DMS114 treated with DMSO at 0.1 percent for 48 hours (cell line): Measurements from ENCODE around the gene GLIPR1L2.
"Not testable (repeated sequence)": the region's sequence is repeated elsewhere in the genome, so short reads cannot be mapped to it uniquely, and the experiment has no call there.

Experiments
- DNase-seq: peaks from one replicate; lab custom pipeline; 2025; ENCODE audit not compliant: unreplicated experiment; lab: John Stamatoyannopoulos, UW

Gene GLIPR1L2

DNA sequence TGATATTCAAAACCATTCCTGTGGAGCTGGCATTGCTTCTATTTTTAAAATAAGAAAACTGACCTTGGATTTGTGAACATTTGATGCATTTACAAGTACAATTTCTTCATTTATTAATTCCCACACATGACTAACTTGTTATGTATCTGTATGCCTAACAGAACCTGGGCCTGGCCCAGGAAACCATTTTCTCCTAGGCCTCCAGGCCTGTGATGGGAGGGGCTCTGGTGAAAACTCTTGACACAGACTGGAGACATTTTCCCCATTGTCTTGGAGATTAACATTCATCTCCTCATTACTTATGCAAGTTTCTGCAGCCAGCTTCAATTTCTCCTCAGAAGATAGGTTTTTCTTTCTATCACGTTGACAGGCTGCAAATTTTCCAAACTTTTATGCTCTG lies 42.0 kb downstream of the GLIPR1L2 start:
- no peak for DNase-seq

DNA sequence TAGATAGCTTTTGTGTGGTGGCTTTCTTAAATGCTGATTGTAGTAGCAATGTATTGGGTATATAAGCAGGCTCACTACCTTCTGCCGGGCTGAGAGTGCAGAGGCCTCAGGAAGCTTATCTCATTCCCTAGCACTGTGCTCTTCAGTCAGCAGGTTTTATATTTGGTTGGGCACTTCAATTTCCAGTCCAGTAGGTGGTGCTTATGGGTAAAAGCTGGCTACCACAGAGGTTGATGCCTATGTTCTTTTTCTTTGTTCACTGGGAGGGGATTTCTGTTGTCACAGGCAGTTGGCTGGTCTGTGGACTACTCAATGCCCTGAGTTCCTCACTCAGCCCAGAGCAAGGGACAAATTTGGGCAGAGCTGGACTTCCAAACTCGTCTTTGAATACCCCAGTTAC lies 46.7 kb downstream of the GLIPR1L2 start:
- DNase-seq: no peak

DNA sequence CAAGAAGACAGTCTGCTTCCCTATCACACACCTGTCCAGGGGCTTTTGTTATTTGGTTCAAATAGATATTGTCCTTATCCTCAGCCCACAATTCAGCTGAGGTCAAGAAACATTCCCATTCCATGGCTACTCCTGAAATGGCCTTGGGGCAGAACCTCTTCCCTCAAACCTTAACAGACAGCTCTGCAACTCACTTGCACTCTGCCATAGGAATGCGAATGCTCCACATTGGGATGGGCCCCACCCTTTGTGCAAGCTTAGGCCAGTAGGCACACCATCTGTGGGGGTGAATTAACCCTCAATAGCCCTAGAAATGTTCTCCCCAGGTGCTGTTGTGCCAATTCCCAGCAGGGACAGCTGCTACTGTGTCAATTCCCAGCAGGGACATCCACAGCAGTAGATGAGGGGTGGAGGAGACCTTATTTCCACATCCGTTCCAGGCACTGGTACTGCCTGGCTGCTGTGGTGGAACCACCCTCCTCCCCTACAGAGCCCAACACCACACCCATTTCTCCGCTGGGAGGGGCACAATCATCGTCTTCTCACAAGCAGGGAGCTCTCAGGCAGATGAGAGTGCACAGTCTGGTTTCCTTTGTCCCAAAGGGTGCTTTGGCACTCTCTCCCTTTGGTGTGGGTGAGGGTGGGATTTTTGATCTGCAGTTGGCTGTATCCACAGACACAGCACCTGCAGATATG lies 47.3 kb downstream of the GLIPR1L2 start:
- DNase-seq: no peak

DNA sequence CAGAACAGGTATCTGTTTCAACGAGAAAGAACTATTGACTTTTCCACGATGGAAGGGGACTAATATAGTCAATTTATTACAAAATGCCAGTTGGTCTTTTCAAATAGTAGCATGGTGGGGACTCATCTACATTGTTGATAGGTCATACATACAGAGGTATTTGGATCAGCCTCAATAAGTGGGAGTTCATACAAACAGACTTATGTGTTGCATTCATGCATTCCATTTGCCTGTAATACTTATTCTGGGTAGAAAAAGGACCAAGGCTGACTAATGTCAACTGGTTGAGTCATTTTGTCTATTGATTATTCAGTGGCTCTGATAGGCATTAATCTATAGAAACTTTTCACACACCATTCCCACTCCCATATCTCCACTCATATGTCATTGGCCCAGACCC lies 48.2 kb downstream of the GLIPR1L2 start:
- no peak for DNase-seq

DNA sequence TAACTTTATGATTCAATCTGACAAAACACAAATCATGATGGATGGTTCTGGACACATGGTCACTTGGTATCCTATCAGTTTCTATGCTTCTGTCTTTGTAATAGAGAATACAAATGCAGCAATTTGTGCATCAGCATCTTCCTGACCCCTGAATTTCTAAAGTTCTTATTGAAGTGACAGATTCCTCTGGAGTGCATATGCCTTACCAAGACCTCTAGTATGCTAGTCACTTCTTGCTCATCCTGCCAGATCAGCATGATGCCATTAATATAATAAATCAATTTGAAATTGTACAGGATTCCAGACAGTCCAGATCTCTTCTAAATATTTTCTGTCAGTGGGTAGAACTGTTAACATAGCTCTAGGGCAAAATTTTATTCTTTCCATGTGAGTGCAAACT lies 49.0 kb downstream of the GLIPR1L2 start:
- DNase-seq: no peak

DNA sequence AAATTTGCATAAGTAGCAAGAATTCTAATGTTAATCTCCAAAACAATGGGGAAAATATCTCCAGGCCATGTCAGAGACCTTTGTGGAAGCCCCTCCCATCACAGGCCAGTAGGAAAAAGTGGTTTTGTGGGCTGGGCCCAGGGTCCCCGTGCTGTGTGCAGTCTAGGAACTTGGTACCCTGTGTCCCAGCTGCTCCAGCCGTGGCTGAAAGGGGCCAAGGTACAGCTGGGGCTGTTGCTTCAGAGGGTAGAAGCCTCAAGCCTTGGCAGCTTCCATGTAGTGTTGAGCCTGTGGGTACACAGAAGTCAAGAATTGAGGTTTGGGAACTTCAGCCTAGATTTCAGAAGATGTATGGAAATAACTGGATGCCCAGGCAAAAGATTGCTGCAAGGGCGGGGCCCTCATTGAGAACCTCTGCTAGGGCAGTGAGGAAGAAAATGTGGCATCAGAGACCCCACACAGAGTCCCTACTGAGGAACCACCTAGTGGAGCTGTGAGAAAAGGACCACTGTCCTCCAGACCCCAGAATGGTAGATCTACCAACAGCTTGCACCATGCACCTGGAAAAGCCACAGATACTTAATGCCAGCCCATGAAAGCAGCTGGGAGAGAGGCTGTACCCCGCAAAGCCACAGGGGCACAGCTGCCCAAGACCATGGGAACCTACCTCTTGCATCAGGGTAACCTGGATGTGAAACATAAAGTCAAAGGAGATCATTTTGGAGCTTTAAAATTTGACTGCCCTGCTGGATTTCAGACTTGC lies 51.0 kb downstream of the GLIPR1L2 start:
- not testable (repeated sequence) for DNase-seq

DNA sequence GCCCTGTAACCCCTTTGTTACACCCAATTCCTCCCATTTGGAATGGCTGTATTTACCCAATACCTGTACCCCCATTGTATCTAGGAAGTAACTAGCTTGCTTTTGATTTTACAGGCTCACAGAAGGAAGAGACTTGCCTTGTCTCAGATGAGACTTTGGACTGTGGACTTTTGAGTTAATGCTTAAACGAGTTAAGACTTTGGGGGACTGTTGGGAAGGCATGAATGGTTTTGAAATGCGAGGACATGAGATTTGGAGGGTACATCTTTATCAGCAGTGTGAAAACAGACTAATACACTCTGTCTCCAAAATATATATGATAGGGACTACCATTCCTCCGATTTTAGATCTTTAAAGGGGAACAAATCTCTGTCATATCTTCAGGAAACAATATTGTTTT lies 51.6 kb downstream of the GLIPR1L2 start:
- not testable (repeated sequence) for DNase-seq

DNA sequence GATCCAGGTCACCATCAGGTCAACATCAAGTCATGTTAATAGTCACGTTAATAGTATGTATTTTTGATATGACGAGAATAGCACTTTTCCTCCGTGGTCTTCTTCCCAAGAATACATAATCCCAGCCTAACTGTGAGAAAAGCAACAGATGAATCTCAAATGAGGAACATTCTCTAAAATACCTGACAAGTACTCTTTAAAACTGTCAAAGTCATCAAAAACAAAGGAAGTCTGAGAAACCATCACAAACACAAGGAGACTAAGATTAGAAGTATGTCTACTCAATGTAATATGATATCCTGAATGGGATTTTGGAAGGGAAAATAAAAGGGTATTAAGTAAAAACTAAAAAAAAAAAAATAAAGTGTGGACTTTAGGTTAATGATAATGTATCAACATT lies 52.8 kb downstream of the GLIPR1L2 start:
- no peak for DNase-seq

DNA sequence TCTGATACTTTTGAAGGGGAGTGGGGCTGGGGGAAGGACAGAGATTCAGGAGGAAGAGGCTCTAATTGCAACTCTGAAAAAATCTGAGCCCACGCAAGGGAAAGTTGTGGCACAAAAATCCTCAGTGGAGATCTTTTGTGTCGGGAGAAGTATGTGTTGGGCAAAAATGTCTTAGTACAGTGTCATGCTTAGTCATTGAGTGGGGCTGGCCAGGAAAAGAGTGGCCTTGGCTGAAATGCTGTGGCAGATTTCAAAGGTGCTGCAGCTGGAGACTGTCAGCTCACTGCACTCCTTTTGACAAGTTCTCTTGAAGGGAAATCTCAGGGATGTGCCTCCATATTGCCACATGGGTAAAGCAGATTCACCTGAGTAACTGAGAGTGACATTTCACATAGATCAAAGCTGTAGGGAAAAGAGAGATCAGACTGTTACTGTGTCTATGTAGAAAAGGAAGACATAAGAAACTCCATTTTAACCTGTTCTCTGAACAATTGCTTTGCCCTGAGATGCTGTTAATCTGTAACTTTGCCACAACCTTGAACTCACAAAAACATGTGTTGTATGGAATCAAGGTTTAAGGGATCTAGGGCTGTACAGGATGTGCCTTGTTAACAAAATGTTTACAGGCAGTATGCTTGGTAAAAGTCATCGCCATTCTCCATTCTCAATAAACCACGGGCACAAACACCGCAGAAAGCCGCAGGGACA lies 53.7 kb downstream of the GLIPR1L2 start:
- no peak for DNase-seq

DNA sequence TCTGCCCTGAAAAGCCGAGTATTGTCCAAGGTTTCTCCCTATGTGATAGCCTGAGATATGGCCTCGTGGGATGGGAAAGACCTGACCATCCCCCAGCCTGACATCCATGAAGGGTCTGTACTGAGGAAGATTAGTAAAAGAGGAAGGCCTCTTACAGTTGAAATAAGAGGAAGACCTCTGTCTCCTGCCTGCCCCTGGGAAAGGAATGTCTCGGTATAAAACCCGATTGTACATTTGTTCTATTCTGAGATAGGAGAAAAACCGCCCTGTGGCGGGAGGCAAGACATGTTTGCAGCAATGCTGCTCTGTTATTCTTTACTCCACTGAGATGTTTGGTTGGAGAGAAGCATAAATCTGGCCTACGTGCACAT lies 54.2 kb downstream of the GLIPR1L2 start:
- DNase-seq: not testable (repeated sequence)

DNA sequence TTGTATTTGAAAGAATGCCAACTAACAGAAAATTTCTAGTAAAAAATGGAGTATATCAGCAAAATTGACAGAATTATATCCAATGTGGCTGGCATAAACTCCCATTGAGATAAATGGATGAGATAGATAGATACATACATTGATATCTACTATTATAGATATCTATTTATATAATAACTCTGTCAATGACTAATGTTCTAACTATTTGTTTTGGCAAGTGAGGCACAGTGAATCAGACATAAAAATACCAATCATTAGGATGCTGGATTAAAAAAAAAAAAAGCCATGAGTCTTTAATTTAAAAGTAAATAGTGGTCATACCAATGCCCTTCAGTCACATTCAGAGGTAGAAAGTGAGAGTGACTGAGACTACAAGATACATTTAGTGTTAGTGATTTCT lies 56.0 kb downstream of the GLIPR1L2 start:
- no peak for DNase-seq

DNA sequence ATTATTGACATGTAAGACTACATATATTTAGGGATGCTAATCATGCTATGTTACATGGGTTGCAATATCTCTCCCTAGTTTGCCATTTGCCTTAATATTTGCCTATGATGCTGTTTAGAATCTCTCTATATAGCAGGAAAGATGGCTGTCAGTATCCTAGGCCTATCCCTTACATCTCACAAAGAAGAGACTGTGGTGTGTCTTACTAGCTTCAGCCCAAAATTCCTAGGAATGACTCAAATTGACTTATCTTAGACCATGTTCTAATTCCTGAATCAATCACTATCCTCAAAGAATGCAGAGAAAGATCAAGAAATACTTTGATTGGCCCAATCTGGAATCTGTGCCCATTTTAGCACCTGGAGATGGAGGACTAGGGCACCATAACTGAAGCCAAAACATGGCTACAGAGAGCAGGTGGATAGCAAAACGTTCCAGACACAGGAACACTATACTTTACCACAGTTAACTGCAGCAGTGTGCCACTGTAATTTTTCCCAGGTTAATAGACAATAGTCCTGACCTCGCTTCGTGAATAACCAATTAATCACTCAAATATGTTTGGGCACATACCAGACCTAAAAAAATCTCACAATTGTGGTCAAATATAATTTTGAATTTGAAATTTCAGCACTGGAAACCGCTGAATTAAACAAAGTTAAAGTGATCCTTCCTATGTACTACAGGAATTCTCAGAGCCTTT lies 57.0 kb downstream of the GLIPR1L2 start:
- DNase-seq: no peak

DNA sequence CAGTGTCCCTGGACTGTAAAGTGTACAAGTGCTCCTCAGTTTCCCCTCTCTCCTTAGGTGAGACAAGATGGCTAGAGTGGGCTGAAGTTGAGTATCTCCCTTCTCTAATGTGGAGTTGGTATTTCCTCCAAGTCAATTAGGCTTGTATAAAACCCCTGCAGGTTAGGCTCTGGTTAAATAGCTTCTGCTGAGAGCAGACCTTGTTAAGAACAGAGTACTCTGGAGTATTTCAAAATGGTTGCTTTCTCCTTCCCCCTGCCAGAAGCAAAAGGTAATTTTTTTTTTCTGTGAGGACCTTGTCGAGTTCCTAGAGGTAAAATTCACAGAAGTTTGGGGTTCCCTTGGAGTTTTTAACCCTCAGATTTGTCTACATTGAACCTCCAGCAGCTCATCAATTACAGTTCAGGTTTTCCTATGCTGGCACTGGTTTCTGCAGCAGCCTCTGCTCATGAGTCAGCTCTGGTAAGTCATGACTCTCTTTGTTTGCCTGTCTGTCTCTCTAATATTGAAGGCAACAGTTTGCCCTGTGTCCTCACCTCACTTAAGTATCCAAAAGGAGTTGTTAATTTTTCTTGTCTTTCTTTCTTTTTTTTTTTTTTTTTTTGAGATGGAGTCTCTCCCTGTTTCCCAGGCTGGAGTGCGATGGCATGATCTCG lies 61.9 kb downstream of the GLIPR1L2 start:
- no peak for DNase-seq

DNA sequence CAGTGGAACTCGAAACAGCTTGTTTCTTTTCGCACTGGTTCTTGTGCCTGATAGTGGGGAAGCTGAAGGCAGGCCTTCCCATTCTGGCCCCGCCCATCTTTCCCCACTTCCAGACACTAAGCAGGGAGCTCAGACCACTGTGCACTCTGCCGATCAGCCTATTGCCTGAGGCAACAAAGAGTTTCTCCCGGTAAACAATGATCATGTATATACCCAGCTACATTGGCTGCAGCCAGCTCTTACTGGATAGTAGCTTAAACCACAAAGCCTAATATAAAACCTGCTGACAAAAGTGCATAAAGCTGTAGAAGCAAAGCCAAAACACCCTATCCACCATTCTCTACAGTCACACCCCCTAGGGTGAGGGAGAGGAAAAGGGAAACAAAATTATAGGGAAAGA lies 65.0 kb downstream of the GLIPR1L2 start:
- DNase-seq: no peak

DNA sequence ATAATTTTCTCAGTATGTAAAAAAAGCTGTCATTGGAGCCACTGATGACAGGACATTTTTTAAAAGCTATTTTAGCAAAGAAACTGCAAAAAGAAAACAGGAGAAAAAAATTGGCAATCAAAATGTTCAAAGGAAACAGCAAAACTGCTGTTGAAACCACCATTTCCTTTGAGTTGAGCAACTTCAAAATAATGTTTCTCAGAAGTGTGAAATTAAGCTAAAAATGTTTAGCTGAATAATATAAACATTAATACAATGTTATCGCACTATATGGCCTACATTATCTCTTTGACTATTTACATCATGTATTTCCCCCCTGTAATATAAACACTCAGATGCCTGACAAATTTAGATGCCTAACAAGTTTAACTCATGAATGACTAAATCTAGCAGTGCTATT lies 66.3 kb downstream of the GLIPR1L2 start:
- no peak for DNase-seq

DNA sequence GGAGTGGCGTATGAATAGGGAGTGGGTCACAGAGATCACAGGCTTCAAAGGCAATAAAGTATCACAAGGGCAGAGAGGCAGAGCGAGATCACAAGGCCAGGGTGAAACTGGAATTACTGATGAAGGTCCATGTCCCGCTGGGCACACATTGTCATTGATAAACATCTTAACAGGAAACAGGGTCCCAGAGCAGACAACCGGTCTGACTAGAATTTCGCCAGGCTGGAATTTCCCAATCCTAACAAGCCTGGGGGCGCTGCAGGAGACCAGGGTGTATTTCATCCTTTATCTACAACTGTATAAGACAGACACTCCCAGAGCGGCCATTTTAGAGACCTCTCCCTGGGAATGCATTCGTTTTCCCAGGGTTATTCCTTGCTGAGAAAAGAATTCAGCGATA lies 67.0 kb downstream of the GLIPR1L2 start:
- not testable (repeated sequence) for DNase-seq

DNA sequence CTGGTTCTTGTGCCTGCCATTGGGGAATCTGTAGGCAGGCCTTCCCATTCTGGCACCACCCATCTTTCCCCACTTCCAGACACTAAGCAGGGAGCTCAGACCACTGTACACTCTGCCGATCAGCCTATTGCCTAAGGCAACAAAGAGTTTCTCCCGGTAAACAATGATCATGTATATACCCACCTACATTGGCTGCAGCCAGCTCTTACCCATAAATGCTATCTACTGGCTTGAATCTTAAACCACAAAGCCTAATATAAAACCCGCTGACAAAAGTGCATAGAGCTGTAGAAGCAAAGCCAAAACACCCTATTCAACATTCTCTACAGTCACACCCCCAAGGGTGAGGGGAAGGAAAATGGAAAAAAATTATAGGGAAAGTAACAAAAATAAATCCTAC lies 68.9 kb downstream of the GLIPR1L2 start:
- no peak for DNase-seq

DNA sequence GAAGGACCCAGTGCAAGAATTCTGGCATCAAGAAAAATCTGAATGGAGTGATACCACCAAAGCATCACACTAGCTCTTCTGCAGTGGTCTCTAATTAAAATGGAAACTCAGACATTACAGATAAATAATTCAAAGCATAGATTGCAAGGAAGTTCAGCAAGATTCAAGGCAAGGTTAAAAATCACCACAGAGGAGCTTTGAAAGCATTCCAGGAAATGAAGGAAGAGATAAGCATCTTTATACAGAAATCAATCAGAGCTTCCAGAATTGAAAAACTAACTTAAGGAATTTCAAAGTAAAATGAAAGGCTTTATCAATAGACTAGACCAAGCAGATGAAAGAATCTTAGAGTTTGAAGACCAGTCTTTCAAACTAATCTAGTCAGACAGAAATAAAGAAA lies 69.3 kb downstream of the GLIPR1L2 start:
- no peak for DNase-seq

DNA sequence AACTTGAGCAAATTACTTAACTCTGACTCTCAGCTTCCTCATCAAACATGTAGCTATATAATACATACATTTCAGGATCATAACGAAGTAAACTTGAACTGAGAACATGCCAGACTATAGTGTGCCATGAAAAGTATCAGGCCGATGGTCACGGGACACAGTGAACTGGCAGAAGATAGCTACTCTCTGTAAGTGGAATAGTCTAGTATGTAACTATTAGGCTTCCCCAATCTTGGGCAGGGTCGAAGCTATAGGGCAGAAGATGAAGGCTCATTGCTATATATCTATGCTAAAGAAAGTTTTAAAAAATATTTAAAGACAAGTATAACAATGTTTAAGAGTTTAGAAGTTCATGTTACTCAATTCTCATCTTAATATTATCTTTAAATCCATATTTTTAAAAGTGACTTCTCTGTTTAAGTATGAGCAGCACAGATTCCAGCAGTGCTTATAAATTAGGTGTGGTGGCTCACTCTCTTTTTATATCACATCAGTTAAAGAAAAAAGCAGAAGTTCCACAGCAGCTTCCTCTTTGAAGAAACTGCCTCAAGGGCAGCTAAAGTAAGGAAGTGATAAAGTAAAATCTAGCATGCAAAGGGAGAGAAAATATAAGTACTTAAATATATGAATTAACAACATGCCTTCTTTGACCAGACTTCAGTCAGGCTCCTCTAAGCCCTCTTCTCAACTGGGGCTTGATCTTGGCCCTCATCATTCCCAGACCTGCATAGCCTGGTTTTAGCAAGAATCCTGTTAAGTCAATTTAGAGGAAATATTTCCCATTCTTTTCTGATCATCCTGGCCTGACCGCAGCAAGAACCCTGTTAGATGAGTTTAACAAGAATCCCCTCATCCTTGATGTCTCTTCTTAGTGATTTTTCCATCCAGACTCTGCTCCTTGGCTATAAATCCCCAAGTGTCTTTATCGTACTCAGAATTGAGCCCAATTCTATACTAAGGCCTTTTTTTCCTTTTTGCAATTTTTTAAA lies 81.3 kb downstream of the GLIPR1L2 start:
- no peak for DNase-seq

DNA sequence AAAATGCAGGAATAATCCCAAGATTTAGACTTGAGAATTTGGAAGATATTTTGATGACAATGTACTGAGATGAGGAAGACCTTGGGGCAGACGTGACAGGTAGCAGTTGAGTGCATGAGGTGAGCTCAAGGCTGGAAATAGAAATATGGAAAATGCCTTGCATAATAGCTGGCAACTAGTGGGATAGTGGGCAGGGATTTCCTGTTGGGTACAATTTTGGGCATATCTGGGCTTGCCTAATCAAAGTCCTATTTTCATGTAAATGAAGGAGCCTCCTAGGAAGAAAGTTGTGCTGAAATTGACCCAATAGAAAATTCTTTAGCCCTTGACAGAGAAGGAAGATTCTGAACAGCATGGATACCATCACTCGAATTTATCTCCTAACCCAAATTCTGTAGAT lies 83.2 kb downstream of the GLIPR1L2 start:
- no peak for DNase-seq
